ENCODE data around the gene IL19. TPM values are rescaled to one million over a fixed set of nuclear protein-coding genes. Genes with fewer than 3 reads are reported as not detected.
"Not testable (repeated sequence)": the region's sequence is repeated elsewhere in the genome, so short reads cannot be mapped to it uniquely, and the experiment has no call there.

Gene IL19
- total RNA-seq, 4 donors from 2014 or later = not detected

DNA sequence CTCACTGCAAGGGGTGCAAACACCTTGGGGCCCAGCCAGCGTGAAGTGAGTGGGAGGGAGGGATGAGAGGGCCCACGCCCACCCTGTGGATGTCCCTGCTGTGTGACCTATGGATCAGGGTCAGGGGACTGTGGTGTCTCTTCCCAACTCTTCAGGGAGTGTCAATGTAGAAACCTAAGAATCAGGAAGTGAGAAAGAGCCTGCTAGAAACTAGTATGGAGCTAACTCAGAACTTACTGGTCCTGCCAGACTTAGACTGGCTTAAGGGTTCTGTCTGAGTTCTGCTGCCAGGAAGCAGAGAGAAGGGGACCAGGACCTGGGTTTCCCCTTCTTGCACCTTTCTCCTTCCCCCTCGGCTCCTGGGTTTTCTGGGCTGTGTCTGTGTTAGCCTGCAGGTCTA, 3.5 kb downstream of the IL19 start:
- H3K9me3 ChIP-seq = no peaks in the 10 kb centered on the region

DNA sequence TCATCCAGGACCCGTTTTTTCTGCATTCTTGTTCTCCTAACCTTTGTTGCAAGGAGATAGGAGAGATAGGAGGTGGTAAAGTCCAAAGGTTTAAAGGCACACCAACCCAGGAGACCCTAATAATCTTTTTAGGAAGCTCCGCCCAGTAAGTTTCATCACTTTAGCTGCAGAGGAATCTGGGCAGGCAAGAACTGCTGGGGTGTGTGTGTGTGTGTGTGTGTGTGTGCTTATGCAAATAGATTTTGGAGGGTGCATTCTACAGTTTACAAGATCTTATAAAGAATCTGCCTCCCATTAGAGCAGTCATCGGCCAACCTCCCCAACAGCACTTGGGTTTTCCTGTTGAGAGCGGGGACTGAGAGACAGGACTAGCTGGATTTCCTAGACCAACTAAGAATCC, 5.7 kb downstream of the IL19 start:
- Histone ChIP-seq H3K27me3 (peaks cover 0 to 14% (median 0%) of the 10 kb centered on the region in 4 donors), H3K4me3 (no peak overlapping the region), H3K27ac (replicated peaks in 1 of 4) (no peak overlapping the region), H3K36me3 (no peaks in the 10 kb centered on the region), H3K9me3 (no peaks in the 10 kb centered on the region), H3K4me1 (no peaks in the 10 kb centered on the region)
- intact Hi-C loops (cut with DNase I) = no loop called here
- DNase-seq (ENCODE audit: extremely low spot score) = no peak
- 89% methylated on average over 2 of the region's 4 CpGs for WGBS
- TF ChIP-seq POLR2AphosphoS5 (IDR thresholded peaks at IDR 0.05) = no peak
- TF ChIP-seq, protein P1, sequence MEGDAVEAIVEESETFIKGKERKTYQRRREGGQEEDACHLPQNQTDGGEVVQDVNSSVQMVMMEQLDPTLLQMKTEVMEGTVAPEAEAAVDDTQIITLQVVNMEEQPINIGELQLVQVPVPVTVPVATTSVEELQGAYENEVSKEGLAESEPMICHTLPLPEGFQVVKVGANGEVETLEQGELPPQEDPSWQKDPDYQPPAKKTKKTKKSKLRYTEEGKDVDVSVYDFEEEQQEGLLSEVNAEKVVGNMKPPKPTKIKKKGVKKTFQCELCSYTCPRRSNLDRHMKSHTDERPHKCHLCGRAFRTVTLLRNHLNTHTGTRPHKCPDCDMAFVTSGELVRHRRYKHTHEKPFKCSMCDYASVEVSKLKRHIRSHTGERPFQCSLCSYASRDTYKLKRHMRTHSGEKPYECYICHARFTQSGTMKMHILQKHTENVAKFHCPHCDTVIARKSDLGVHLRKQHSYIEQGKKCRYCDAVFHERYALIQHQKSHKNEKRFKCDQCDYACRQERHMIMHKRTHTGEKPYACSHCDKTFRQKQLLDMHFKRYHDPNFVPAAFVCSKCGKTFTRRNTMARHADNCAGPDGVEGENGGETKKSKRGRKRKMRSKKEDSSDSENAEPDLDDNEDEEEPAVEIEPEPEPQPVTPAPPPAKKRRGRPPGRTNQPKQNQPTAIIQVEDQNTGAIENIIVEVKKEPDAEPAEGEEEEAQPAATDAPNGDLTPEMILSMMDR (IDR thresholded peaks at IDR 0.05) = no peak
- no peak for TF ChIP-seq EP300 (IDR thresholded peaks at IDR 0.05)
- TF ChIP-seq POLR2A (IDR thresholded peaks at IDR 0.05; ENCODE audit: low read depth) = no peak

More for the DNA sequence above, 3.5 kb downstream of the IL19 start:
- TF ChIP-seq, protein P1 (IDR thresholded peaks at IDR 0.05) = no peak
- TF ChIP-seq POLR2A (IDR thresholded peaks at IDR 0.05; ENCODE audit: low read depth) (no peak), EP300 (IDR thresholded peaks at IDR 0.05) (no peak), POLR2AphosphoS5 (IDR thresholded peaks at IDR 0.05) (no peak)
- Histone ChIP-seq H3K4me1 (no peaks in the 10 kb centered on the region), H3K36me3 (no peaks in the 10 kb centered on the region), H3K4me3 (no peak overlapping the region), H3K27me3 (peaks cover 0 to 14% (median 0%) of the 10 kb centered on the region in 4 donors), H3K27ac (replicated peaks in 1 of 4) (no peak overlapping the region)
- no peak for DNase-seq (ENCODE audit: extremely low spot score)
- intact Hi-C loops (cut with DNase I) = no loop called here
- 68% methylated on average over 3 of the region's 3 CpGs for WGBS

DNA sequence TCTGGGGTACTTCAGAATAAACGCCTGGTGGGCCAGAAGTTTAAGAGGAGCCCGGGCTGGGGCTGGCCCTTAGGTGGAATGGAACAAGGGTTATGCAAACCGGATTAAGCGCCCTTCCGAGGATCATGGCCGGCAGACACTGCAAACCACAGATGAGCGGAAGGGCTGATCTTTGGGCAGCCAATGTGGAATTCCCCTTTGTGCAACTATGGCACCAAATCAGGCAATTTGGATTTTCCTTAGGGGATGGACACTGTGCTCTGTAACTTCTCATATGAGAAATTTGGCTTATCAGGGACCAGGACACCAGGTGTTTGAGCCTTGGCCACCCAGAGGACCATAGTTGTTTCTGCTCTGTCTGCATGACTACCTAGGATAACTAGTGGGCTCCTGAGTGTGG, 7.5 kb downstream of the IL19 start:
- H3K9me3 ChIP-seq = no peaks in the 10 kb centered on the region
- H3K36me3 ChIP-seq = no peaks in the 10 kb centered on the region
- H3K27me3 ChIP-seq = peaks cover 0 to 14% (median 0%) of the 10 kb centered on the region in 4 donors
- TF ChIP-seq POLR2A (IDR thresholded peaks at IDR 0.05; ENCODE audit: low read depth) (no peak), EP300 (IDR thresholded peaks at IDR 0.05) (no peak), POLR2AphosphoS5 (IDR thresholded peaks at IDR 0.05) (no peak)
- TF ChIP-seq, protein P1 (IDR thresholded peaks at IDR 0.05) = no peak
- no peaks in the 10 kb centered on the region for H3K4me1 ChIP-seq
- H3K27ac ChIP-seq (replicated peaks in 1 of 4) = no peak overlapping the region
- no peak overlapping the region for H3K4me3 ChIP-seq
- intact Hi-C loops (cut with DNase I) = no loop called here
- WGBS = 89% methylated on average over 7 of the region's 7 CpGs
- DNase-seq (ENCODE audit: extremely low spot score) = no peak

DNA sequence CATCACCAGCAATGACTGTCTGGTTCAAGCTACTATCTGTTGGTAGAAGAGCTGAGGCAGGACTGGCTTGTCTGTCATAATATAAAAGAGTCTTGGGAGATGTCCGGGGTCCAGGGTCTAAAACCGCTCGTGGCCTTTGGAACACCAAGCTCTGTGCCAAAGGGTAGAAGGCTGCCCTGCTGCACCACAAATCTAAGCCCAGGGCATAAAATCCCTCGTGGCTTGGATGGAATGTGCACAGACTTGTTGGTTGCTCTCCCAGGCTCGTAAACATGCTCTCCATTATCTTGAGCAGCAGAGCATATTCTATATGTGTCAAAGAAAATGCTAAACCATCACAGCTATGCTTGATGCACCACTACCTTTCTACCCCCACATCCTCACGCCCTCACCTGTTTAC, 8.3 kb downstream of the IL19 start:
- H3K27ac ChIP-seq (replicated peaks in 1 of 4); H3K4me1 ChIP-seq; H3K9me3 ChIP-seq; H3K36me3 ChIP-seq; intact Hi-C loops (cut with DNase I); DNase-seq (ENCODE audit: extremely low spot score); H3K4me3 ChIP-seq: not testable (repeated sequence)
- H3K27me3 ChIP-seq = peaks cover 0 to 10% (median 0%) of the 10 kb centered on the region in 4 donors
- 73% methylated on average over 6 of the region's 6 CpGs for whole genome bisulfite sequencing

DNA sequence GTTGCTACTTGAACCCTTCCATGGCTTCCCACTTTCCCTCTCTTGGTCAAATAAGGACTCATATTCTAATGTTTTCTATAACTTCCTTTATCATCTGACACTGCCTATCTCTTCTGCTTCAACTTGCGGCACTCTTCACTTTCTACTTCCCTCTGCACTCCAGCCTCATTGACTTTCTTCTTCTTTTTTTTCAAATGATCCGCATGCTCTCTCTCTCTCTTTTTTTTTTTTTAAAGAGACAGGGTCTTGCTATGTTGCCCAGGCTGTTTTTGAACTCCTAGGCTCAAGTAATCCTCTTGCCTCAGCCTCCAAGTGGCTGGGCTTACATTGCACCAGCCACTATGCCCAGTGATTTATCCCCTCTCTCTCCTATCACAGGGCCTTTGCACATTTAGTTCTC, 9.1 kb downstream of the IL19 start:
- no peak overlapping the region for H3K27ac ChIP-seq (replicated peaks in 1 of 4)
- peaks cover 0 to 3% (median 0%) of the 10 kb centered on the region in 4 donors for H3K27me3 ChIP-seq
- no peaks in the 10 kb centered on the region for H3K36me3 ChIP-seq
- no peaks in the 10 kb centered on the region for H3K9me3 ChIP-seq
- WGBS = 59% methylated on average over 2 of the region's 2 CpGs
- TF ChIP-seq, protein P1 (IDR thresholded peaks at IDR 0.05) = no peak
- TF ChIP-seq POLR2AphosphoS5 (IDR thresholded peaks at IDR 0.05) (no peak), EP300 (IDR thresholded peaks at IDR 0.05) (no peak), POLR2A (IDR thresholded peaks at IDR 0.05; ENCODE audit: low read depth) (no peak)
- intact Hi-C loops (cut with DNase I) = no loop called here
- H3K4me1 ChIP-seq = no peaks in the 10 kb centered on the region
- H3K4me3 ChIP-seq = no peak overlapping the region
- no peak for DNase-seq (ENCODE audit: extremely low spot score)

Measured in esophagus muscularis mucosa (tissue), 4 donors.